Measurements from ENCODE around the gene RNF213.

RNF213 gene

GRCh38 chr17:80374039-80374731 is 113.5 kb downstream of the RNF213 start:
- no peak for DNase-seq (ENCODE audit: low spot score)

DNA sequence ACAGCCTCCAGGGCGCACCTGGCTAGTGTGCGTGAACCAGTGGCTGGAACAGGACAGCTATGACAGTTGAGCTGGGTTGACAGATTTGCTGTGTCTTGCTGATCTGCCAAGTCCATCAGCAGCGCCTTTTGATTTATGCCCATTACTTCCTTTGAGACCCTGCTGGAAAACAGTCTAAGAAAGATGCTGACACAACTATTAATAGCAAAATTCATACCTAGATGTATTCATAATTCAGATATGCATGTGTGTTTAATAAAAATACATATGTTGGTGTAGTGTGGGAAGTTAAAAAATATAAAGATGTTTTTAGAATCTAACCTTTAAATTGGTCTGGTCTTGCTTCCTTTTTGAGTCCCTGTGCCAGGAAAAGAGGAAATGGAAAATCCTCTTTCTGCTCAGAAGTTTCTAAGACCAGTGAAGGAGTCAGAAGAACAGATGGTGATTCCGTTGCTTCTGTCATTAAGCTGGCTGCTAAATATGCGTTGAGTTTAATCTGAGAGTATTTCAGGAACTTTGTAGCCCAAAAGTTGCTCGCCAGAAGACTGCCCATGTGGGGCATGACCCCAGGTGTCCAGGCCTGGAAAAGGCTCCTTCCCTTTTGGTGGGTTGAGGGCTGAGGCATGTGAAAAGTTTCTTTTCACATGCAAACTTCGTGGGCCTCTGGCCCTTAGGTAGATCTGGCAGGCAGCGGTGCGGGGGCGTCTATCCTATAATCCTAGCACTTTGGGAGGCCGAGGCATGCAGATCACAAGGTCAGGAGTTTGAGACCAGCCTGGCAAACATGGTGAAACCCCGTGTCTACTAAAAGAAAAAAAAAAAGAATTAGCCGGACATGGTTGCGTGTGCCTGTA is 114.3 kb downstream of the RNF213 start:
- DNase-seq (ENCODE audit: low spot score) = no peak

- DNase-seq (ENCODE audit: low spot score) = no peak
Observed at GRCh38 chr17:80376531-80376930, 115.9 kb downstream of the RNF213 start.

GRCh38 chr17:80377798-80378197 is 117.1 kb downstream of the RNF213 start:
- DNase-seq (ENCODE audit: low spot score) = no peak

GRCh38 chr17:80379348-80379747 is 118.7 kb downstream of the RNF213 start:
- no peak for DNase-seq (ENCODE audit: low spot score)

DNA sequence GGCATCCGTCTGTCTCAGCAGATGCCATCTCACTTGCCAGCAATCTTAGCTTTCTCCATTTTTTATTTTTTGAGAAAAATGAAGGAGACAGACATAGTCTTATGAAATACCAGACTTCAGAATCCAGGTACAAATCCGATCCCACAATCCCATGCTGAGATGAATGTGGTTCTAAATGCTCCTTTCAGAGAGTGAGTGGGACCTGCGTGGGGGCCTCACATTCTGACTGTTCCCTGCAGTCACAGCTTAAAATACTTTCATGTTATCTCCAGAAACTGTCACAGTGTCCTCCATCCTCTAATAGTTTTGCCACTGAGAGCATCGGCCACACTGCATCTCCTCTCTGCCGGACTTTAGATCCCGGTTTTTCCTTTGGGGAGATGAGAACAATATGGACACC is 119.4 kb downstream of the RNF213 start:
- no peak for DNase-seq (ENCODE audit: low spot score)

- no peak for DNase-seq (ENCODE audit: low spot score)
Observed at GRCh38 chr17:80380555-80381002, 119.9 kb downstream of the RNF213 start.

- no peak for DNase-seq (ENCODE audit: low spot score)
Observed at GRCh38 chr17:80381416-80381923, 120.8 kb downstream of the RNF213 start.

DNA sequence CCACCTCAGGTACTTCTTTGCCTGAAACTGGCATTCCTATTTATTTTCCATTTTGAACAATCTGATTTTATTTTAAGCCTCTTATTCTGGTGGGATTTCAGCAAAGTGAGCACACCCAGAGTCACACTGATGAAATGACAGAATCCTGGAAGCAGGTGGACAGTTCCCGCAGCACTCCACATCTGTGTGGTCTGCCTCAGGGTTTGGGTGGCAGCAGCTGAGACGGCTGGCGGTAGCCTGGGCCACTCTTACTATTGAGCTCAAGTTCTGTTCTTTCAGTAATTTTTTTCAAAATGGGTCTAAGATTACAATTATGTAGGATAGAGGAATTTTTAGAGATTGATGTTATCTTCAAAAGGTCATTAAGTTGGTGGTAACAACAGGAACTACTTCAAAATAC is 121.8 kb downstream of the RNF213 start:
- DNase-seq (ENCODE audit: low spot score) = no peak

DNA sequence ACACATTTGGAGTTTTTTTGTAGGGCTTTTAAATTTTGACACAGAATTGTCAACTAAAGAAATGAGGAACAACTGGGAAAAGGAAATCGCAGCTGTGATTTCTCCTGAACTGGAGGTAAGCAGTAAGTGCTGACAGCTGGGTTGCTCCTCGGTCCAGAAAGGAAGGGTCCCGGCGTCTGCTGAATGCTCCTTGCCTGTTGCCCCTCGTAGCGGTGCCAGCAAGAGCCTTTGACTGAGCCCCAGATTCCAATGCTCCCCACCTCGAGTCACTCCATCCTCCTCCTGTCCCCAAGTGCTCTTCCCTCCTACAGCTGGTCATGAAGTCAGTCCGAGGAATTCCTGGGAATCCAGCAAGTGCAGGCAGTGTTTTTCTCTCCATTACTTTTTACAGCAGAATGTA is 122.3 kb downstream of the RNF213 start:
- no peak for DNase-seq (ENCODE audit: low spot score)

DNA sequence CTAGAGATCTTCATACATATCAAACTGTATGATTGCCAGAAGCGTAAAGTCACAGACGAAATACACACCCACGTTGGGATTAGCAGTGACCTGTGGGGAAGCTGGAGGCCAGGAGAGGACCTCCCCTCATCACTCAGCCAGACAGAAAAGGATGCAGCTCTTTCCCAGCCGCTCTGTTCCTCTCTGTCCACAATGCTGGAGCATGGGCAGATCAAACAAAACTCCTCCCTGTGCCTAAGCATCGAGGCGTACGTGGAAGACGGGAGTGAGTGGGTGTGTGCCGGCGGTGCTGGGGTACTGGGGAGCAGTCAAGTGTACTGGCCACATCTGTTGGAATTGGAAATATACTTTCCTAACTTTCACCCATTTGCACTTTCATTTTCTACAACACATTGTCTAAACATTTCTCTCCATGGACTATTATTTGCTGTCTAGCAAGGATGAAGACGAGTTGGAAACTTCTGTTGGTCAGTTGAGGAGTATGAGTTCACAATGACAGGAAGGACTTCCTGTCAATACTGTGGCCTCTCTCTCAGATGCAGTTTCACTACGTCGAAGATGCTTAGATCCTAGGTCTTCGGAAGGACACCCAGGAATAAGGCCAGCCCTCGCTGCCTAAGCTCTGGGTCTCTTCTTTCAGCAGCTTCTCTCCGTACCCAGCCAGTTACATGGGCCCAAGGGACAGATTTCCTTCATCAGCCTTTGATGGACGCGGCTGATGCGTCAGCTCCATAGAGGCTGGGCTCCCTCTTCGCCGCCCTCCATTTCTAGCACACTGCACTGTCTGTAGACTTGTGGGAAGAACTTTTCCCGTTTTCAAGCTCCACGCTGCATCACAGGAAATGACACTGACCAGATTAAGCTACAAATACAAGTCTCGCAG is 123.7 kb downstream of the RNF213 start:
- no peak for DNase-seq (ENCODE audit: low spot score)

- no peak for DNase-seq (ENCODE audit: low spot score)
Observed at GRCh38 chr17:80385046-80385445, 124.4 kb downstream of the RNF213 start.

- DNase-seq (ENCODE audit: low spot score) = no peak
Observed at GRCh38 chr17:80386341-80386740, 125.7 kb downstream of the RNF213 start.

DNA sequence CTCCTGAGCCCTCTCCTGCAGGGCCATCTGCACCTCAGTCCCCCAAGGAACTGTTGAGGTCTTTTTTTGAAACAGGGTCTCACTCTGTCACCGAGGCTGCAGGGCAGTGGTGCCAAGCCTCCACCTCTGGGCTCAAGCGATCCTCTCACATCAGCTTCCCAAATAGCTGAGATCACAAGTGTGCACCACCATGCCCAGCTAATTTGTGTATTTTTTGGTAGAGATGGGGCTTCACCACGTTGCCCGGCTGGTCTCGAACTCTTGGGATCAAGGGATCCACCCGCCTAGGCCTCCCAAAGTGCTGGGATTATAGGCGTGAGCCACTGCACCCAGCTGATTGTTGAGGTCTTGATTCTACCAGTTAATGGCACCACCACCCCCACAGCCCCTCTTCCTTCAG is 126.4 kb downstream of the RNF213 start:
- DNase-seq (ENCODE audit: low spot score) = no peak

DNA sequence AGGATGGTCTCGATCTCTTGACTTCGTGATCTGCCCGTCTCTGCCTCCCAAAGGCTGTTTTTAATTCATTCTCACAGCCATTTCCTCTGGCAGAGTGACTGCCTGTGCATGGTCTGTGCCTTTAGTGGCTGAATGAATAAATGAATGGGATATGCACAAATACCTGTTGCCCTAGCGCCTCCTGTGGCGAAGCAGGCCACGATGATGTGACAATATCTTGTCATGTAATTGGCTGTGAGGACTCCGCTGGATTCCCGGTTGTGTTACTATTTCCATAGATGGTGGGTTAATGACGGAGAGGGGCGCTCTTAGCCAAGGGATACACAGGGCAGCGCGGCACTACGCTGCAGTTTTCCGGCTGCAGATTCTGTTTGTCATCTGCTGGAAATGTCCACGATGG is 127.5 kb downstream of the RNF213 start:
- no peak for DNase-seq (ENCODE audit: low spot score)

GRCh38 chr17:80388601-80389000 is 127.9 kb downstream of the RNF213 start:
- no peak for DNase-seq (ENCODE audit: low spot score)

- no peak for DNase-seq (ENCODE audit: low spot score)
Observed at GRCh38 chr17:80389011-80389995, 128.7 kb downstream of the RNF213 start.

DNA sequence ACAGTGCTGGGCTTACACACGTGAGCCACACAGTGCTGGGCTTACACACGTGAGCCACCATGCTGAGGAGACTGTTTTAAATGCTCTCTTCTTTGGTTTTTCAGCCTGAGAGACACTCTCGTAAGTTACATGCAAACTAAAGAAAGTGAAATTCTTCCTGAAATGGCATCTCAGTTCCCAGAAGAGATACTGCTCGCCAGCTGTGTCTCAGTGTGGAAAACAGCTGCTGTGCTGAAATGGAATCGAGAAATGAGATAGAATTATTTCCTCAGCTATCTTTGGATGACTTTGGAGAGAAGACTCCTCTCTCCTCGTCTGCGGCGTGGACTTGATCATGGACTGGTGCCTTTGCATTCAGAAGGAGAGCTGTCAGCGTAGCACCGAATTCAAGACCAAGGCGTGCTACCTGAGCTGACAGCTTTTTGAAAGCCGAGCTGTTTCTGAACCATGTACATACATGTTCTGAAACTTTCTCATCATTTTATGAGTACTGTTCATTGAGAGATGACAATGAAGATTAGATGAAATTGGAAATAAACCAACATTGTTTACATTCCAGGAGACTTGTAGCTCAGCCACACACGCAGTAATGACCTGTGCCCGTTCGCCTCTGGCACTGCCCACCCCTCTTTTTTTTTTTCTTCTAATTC is 132.7 kb downstream of the RNF213 start:
- DNase-seq (ENCODE audit: low spot score) = no peak

DNA sequence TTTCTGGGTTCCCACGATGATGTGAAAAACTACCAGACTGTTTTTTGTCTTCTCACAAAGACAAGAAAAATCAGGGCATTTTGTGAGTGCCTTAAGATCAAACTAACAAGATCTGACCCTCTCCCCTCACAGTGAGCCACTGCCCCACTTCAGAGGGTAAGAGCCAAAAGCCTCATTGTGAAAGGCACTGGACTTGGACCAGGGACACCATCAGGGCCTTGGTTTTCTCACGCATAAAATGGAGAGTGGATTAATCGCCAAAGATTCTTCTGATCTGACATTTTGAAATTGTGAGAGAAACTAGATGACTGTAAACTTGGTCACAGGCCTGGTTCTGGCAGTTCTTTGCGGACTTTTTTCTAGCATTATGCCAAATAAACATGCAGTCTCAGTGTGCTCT is 133.3 kb downstream of the RNF213 start:
- no peak for DNase-seq (ENCODE audit: low spot score)

DNA sequence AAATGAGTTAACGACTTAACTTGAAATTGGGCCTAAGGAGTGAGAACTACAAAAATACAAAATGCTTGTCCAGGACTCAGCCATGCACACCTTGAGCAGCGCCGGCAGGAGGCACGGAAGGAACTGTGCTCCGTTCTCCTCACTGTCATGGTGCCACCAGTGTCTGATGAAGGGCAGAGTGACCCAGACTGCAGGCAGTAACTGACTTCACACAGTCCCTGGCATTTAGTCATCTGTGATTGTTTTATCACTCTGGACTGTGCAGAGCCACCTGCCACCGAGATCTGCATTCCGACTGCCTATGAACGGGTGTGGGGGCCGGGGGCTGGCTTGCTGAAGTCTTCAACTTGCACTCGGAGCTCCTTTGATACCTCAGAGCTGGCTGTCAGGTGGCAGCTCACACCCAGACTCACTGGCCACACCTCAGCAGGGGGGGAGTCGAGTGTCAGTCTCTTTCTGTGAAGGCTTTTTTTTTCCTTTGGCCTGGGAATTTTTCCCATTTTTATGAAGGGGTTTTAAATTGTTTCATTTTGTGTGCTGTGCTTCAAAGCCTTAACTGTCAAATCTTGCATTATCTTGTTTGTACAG is 134.1 kb downstream of the RNF213 start:
- no peak for DNase-seq (ENCODE audit: low spot score)
